NOMO-1 (cell line): ENCODE results near the gene BSN.
"Not testable (repeated sequence)": the region's sequence is repeated elsewhere in the genome, so short reads cannot be mapped to it uniquely, and the experiment has no call there.

Experiments used
- DNase-seq, 2 experiments: peaks; one replicate each; lab custom pipeline; 2025; ENCODE audit not compliant: unreplicated experiment in 2 of 2; lab: John Stamatoyannopoulos, UW

BSN gene

DNA sequence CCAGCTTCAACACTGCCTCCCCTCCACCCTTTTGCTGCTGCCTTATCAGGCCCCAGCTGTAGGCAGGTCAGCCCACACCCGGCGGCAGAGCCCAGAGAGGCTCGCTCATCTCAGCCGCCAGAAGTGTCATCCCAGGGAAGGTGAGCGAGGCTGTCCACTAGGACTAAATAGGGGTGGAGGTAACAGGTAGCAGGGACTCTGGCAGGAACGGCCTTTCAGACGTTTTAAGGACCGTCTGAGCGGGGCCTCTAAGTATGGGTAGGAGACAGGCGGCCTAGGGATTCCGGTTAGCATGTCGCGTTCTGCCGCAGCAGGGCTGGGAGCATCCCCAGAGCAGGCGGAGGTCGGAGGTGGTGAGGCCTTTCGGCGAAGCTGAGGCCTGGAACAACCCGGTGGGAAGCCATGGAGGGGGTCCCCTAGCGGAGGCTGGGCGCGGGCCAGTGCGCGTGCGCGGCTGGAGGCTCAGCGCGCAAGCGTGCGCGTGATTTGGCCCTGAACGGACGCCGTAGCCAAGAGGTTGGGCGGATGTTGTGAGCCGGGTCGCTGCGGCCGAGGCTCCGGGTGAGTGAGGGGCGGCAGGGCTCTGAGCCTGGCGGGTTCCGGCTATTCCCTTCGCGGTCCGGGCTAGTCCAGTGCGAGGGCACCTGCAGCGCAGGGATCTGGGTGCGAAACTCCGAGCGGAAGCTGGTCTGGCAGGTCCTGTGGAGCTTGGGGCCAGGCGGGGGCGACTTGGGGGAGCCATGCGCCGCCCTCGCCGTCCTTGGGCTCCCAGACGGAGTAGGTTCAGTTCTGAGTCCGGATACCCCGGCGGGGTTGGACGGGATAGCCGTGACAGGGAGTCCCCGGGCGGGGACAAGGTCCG is 135.0 kb downstream of the BSN start, which contains the start of the genes MST1 and RNF123:
Gene MST1, minus strand, starts transcription at position 429 of the 862 bp plus-strand sequence. CDS start 783 bp downstream, outside the sequence.
Gene RNF123, plus strand, starts transcription at position 512 of the 862 bp plus-strand sequence. CDS start 1,609 bp downstream, outside the sequence.
- DNase-seq: no peak

DNA sequence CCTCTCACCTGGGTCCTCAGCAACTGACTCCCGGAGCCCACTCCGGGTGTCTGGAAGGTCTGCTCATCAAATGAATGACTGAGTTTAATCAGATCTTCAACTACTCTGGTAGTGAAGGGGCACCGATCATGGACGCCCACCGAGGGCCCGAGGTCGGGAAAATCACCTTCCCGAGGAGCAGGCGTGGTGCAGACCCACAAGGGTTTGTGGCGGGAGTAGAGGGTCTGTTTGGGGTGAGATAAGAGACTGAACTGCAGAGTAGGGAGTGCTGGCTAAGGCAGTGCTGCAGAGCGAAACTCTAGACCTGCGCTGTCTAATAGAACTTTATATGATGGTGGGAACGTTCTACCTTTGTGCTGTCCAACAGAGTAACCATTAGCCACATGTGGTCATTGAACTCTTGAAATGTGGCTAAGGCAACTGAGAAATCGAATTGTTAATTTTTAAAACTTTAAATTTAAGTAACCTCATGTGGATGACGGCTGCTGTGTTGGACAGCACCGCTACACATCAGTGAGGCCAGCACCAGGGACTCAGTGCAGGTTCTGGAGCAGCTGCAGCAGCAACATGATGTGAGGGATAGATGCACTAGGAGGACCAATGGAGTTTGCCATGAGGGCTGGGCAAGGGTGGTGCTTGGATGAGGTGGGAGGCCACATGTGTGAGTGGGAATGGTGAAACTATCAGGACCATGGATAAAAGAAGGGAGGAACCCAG is 135.8 kb downstream of the BSN start:
- not testable (repeated sequence) for DNase-seq

DNA sequence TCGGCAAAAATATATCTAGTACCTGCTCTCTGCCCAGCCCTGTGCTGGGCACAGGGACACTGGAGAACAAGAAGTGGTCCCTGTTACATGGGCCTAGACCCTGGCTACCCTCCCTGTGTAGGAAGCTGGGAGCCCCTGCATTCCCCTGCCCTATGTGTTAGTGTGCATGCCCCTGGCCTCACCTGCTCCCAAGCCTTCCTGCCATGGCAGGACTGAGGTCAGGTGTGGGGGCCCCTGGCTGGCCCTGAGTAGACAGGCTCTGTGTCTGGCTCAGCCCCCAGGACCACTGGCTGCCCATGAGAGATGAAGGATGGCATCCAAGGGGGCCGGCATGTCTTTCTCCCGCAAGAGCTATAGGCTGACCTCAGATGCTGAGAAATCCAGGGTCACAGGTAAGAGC is 136.6 kb downstream of the BSN start:
- DNase-seq: not testable (repeated sequence)

DNA sequence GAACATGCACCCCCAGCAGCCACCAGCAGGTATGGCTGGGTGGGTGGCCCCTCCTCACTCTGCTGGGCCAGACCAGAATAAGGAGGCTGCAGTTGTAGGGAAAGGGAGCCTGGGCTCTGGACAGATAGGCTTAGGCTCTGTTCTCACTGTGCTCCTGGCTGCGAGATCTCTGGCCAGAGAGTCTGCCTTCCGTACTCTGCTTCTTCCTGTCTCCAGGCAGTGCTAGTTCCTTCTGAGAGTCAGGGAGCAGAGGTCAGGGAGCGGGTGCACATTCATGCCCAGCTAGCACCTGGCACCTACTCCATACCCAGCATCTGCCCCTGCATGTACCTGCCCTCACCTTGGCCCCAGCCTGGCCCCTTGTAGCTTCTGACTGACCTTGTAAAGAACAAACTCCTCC is 137.2 kb downstream of the BSN start:
- DNase-seq: not testable (repeated sequence)

DNA sequence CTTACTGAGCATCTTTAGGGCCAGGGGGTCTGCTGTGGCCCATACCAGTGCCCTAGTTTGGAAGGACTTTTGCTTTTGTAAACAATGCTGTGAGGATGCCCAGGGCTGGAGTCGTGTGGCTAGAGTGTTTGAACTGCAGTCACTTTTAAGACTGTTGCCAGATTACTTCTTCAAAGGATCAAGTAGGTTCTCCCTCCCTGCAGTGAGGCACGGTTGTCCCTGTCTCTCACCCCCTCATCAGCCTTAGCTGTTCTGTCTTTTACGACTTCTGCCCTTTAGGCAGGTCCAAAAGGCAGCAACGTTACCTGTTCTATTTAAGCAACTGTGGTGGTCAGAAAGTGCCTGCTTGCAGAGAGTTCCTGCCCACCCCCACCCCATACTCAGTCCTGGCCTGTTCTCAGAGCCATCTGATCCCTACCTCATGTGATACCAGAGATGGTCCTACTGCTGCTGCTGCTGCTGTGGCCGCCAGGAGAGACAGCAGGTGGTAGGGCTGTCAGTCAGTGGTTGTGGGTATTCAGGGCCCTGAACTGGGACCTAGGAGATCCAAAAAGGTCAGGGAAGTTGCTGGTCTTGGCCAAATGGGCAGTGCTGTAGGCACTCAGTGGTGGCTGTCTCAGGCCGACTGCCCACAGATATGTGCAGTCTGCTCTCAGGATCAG is 140.3 kb downstream of the BSN start:
- DNase-seq: not testable (repeated sequence)

DNA sequence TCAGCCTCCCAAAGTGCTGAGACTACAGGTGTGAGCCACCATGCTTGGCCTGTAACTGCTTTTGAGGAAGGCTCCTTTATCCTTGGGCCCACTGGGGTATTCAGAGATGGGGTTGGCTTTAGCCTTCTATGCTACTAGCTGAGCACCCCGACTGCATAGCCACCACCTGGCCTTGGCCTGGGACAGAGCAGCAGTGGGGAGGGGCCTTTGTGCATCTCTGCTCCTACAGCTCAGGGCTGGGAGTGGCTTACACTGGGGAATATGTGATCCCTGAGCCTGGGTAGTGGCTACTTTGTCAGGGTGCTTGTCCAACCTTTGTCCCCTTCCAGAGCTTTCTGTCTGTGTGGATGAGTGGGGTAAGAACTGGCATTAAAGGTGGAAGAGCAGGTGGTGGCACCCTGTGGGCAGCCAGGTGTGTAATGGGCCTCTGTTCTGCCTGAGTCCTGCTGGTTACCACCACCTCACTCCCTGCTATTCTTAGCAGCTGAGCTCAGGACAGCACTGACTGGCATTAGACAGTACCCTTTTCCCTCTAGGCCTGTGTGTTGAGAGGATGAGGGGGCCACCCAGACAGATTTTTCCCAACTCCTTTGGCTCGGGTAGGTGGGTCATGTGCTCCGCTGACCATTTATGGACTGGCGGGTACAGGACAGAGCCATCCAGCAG is 141.2 kb downstream of the BSN start:
- not testable (repeated sequence) for DNase-seq

DNA sequence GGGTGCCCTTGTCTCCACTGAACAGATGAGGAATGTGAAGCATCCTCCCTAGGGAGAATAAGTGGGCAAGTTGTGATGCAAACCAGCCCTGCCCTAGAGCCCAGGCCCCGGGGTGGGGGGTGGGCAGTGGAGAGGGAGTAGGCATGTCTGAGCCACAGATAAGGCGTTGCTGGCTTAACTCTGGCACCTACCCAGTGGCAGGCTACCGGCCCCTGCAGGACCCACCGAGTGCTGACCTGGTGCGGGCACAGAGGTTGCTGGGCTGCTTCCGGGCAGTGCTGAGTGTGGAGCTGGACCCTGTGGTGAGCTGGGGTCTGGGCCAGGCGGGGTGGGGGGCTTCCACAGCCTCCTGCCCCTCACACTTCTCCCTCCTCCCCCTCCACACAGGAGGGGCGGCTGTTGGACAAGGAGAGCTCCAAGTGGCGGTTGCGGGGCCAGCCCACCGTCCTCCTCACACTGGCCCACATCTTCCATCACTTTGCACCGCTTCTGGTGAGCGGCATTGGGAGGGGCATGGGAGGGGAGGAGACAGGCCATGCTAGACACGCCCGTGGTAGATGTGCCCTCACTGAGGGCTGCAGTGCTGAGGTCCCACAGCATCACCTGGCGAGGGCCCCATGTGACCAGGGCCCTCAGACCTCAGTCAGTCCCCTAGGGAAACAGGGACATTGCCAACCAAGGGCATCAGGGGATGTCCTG is 145.2 kb downstream of the BSN start:
- DNase-seq: no peak

DNA sequence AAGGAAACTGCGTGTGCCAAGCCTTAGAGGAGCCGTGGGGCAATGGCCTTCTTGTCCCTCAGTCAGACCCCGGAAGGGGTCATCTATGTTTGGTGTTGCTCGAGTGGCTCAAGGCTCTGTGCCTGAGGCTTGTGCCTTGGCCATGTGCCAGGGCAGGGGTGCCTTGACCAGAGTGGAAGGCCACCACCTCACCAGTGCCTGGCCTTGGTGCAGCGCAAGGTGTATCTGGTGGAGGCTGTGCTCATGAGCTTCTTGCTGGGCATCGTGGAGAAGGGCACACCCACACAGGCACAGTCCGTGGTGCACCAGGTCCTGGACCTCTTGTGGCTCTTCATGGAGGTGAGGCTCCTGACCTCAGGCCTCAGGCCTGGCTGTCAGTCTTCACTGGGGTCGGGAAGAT is 145.7 kb downstream of the BSN start:
- no peak for DNase-seq

DNA sequence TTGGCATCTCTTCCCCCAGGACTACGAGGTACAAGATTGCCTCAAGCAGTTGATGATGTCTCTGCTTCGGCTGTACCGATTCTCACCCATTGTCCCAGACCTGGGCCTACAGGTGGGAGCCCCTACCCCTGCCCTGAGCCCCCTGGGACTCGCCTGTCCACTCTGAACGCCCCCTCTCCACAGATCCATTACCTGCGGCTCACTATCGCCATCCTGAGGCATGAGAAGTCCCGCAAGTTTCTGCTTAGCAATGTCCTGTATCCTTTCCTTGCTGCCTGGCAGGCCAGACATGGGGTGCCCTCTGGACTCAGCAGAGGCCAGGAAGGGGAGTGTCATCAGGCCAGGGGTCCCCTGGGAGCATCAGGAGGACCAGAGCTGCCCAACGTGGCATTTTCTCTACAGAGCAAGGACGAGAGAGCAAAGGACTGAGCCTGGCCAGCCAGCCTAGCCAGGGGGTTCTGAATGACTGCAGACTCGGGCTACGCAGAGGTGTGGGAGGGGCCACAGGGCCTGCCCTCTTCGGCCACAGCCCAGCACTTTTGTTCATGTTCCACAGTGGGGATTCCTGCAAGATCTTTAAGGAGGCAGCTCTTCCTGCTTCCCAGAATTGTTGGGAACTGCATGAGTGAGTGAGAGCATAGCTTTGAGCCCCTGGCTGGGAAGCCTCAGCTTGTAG is 146.3 kb downstream of the BSN start:
- no peak for DNase-seq

DNA sequence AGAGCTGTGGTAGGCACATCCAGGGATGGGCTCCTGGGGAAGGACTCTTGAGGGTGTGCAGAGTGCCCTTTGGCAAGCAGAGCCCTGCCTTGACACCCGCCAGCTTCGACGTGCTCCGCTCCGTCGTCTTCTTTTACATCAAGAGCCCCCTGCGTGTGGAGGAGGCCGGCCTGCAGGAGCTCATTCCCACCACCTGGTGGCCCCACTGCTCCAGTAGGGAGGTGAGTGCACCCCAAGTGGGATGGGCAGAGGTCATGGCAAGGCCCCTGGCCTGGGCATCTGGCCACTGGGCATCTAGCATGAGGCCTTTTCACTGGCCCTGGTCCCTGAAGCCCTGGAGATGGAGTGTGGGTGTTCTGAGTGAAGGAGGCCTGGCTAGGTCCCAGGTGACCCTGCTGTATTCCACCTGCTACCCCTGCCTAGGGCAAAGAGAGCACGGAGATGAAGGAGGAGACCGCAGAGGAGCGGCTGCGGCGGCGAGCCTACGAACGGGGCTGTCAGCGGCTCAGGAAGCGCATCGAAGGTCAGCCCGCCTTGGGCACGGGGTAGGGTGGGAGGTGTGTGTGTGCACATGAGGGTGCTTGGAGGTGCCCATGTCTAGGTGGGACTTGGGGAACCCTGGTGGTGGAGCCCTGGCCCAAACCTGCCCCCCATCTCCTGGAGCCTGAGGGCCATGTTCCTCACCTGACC is 147.3 kb downstream of the BSN start:
- DNase-seq: no peak

DNA sequence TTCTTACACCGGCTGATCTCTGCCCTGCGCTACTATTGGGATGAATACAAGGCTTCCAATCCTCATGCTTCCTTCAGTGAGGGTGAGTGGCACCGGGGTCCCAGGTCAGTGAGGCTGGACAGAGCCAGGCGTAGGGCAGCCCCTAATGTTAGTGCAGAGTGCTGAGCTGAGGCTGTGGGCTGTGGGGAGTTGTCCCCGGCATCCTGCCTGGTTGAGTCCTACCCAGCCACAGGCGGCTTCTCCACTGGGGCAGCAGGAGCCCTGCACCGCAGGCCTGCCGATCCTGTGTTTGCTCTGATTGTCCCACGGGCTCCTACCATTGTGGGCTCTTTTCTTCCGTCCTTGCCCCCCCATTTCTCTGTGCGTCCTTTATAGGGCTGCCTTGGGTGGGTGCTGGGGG is 148.4 kb downstream of the BSN start:
- no peak for DNase-seq

DNA sequence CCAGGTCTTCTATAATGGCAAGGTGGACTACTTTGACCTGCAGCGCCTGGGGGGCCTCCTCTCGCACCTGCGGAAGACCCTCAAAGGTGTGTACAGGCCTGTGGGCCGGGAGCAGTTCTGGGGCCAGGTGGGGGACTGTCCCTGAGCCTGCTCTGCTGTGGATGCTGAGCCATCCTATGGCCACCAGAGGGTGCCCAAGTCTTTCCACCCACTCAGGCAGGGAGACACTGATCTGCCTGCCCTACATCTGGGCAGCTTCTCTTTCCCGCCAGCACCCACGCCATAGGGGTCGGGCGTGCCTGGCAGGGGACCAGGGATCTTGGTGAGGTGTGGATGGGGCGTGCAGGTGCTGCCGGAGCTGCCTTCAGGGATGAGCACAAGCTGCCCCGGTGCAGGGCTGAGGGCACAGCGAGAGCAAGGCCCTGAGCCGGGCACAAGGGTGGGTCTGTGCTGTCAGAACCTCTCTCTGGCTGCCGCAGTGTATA is 149.2 kb downstream of the BSN start:
- peak; percentile 25 to 57 for DNase-seq

DNA sequence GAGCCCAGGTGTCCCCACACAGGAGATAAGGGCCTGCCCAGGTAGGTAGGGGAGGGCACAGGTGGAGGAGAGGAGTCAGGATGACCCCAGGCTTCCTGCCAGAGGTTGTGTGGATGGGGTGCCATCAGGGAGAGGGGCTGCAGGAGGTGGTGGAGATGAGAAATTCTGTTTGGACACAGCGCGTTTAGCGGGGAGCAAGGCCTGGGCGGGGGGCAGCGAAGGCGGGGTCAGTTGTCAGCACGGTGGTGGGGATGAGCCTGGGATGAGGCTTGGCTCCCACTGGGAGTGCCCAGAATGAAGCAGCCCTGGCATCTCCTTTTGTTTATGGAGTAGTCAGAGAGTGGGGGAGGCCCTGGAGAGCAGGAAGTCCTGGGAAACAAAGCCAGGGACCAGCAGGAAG is 149.7 kb downstream of the BSN start:
- no peak for DNase-seq

DNA sequence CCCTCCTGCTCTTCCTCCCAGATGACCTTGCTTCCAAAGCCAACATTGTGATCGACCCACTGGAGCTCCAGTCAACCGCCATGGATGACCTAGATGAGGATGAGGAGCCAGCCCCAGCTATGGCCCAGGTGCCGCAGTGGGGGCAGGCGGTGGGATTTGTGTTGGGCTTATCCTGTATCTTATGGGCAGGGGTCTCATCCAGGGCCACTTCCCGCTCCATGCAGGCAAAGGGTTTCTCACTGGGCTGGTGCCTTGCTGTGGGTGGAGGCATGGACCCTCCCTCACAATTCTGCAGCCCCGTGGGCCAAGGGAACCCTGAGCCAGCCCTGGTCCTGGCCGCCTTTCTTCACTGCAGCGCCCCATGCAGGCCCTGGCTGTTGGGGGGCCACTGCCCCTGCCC is 150.4 kb downstream of the BSN start:
- no peak for DNase-seq

DNA sequence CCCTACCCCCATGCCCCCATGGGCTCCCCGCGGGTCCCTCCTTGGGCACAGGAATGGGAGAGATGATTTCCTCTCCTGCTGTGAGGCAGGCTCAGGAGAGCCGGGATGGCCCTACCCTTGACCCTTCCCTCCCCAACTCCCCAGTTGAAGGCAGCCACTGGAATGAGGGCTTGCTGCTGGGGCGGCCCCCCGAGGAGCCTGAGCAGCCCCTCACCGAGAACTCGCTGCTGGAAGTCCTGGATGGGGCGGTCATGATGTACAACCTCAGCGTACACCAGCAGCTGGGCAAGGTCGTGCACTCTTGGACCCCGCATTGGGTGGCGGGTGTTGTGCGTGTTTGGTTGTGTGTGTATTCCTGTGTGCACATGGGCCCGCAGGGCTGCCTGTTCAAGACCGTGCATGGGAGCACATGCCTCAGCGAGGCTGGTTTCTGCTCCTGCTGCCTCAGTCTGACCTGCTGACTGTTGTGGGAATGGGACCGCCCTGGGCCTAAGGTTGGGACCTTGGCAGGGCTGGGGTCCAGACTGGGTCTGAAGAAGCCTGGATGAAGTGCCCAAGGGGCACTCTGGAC is 151.2 kb downstream of the BSN start:
- DNase-seq: no peak

DNA sequence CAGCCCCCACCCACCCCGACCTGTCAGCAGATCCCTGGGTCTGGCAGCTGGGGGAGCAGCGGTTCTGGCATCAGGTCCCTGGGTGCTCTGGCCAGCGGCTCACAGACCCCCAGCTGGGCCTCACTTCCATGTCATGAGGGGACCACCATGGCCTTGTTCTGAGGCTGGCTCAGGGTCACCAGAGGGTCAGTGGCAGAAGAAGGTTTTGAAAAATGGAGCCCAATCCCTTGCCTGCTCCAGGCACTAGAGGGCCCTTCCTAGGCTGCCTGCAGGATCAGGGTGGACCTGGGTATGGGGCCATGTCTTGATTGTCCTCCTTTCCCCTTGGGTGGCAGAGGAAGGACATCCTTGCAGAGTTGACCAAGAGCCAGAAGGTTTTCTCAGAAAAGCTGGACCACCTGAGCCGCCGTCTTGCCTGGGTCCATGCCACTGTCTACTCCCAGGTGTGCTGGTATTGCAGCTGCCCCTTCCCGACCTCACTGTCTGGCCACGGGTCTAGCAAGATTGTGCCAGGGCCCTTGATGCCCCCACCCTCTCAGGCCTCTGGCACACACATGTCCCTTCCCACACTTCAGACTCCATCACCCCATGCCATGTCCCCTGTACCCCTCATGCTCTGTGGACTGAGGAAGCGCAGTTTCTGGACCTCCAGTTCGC is 152.3 kb downstream of the BSN start:
- no peak for DNase-seq

DNA sequence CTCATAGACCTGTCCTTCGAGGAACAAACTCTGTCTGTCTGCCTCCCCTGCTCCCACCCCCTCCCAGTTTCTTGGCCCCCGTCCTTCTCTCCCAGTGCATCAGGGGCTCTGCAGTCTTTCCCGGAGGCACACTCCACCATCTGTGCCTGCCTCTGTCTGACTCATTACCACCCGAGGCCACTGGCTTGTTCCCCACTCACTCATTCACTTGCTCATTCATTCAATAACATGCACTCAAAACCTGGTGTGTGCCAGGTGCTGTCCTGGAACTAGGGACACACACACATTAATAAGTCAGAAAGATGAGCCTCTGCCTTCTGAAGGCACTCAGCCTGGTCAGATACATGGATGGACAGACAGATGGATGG is 152.8 kb downstream of the BSN start:
- no peak for DNase-seq

DNA sequence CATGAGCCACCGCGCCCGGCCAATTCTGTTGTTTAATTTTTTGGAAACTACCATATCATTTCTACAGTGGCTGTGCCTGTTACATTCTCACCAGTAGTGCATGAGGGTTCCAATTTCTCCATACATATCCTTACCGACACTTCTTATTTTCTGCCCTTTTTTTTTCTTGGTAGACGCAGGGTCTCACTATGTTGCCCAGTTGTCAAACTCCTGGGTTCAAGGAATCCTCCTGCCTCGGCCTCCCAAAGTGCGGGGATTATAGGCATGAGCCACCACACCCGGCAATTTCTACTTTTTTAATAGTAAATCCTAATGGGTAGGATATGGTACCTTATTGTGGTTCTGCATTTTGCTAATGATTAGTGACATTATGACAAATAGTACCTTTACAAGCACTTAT is 155.6 kb downstream of the BSN start:
- no peak for DNase-seq
